Muscle of leg (tissue), 11 donors: ENCODE measurements around the gene CPN1. TPM values are rescaled to one million over a fixed set of nuclear protein-coding genes. Genes with fewer than 3 reads are reported as not detected.
"Not testable (repeated sequence)": the region's sequence is repeated elsewhere in the genome, so short reads cannot be mapped to it uniquely, and the experiment has no call there.

Experiments
- DNase-seq: peaks from one replicate; pipeline ENCODE4 v3.0.0; 2013
- H3K27ac ChIP-seq: one replicate; pipeline ENCODE4 v1.5.1; 2013; ENCODE audit warnings: mild to moderate bottlenecking, low read length, control low read depth
- H3K27me3 ChIP-seq: one replicate; pipeline ENCODE4 v1.6.1; 2013; ENCODE audit warnings: low read length; ENCODE audit not compliant: control insufficient read depth, insufficient read depth
- H3K36me3 ChIP-seq: one replicate; pipeline ENCODE4 v1.6.1; 2013; ENCODE audit warnings: low read length; ENCODE audit not compliant: control insufficient read depth, insufficient read depth
- H3K4me1 ChIP-seq: one replicate; pipeline ENCODE4 v1.6.1; 2013; ENCODE audit warnings: low read length; ENCODE audit not compliant: control insufficient read depth, insufficient read depth
- H3K4me3 ChIP-seq: one replicate; pipeline ENCODE4 v1.5.1; 2013; ENCODE audit warnings: low read length, control low read depth
- H3K9me3 ChIP-seq: replicated peaks from 2 replicates; pipeline ENCODE4 v1.6.1; 2013; ENCODE audit warnings: low read depth, low read length; ENCODE audit not compliant: control insufficient read depth
- WGBS: methylation state at CpG from one replicate; pipeline ENCODE4 v1.1.5; 2013; ENCODE audit warnings: missing lambda C conversion rate; ENCODE audit not compliant: insufficient coverage; 5-methylcytosine and 5-hydroxymethylcytosine counted together
- polyA plus RNA-seq, 8 donors: library from polyadenylated mRNA; unstranded; fragments of 120-200 nt; gene quantifications; one replicate each; pipeline versions ENCODE4 v1.2.1 to v1.2.3, GENCODE V29; 2013; ENCODE audit warnings: inconsistent platforms in 1 of 8, low replicate concordance in 1 of 8; ENCODE audit not compliant: insufficient read length in 8 of 8, insufficient read depth in 1 of 8
- total RNA-seq: library from RNA; stranded (reverse); fragments of 120-200 nt; gene quantifications from one replicate; pipeline ENCODE4 v1.2.4, GENCODE V29; 2013

CPN1 gene
- total and polyA plus RNA-seq, 9 donors: 0.08 to 0.26 (median 0.14) TPM; not detected in 5

GRCh38 chr10:100114976-100115770, 33.5 kb upstream of the CPN1 start:
- Histone ChIP-seq H3K27ac (no peak overlapping the region), H3K4me3 (no peak overlapping the region), H3K4me1 (peaks cover 6% of the 10 kb centered on the region), H3K27me3 (peaks cover 8% of the 10 kb centered on the region), H3K36me3 (no peaks in the 10 kb centered on the region), H3K9me3 (no peaks in the 10 kb centered on the region)
- DNase-seq: peak; percentile 39
- WGBS: 1% methylated on average over 26 of the region's 51 CpGs

- peaks cover 6% of the 10 kb centered on the region for H3K4me1 ChIP-seq
- H3K36me3 ChIP-seq: no peaks in the 10 kb centered on the region
- no peak for DNase-seq
- WGBS: 84% methylated on average over 13 of the region's 13 CpGs
- H3K9me3 ChIP-seq: no peaks in the 10 kb centered on the region
- H3K27me3 ChIP-seq: peaks cover 8% of the 10 kb centered on the region
- H3K4me3 ChIP-seq: no peak overlapping the region
- H3K27ac ChIP-seq: no peak overlapping the region
Measured at GRCh38 chr10:100114460-100114859, 32.8 kb upstream of the CPN1 start.

- peaks cover 5% of the 10 kb centered on the region for H3K27me3 ChIP-seq
- H3K36me3 ChIP-seq: no peaks in the 10 kb centered on the region
- no peak overlapping the region for H3K27ac ChIP-seq
- no peak overlapping the region for H3K4me3 ChIP-seq
- peaks cover 3% of the 10 kb centered on the region for H3K4me1 ChIP-seq
- no peaks in the 10 kb centered on the region for H3K9me3 ChIP-seq
- WGBS: no CpG with 5 or more reads among the region's 3 CpGs
- no peak for DNase-seq
Measured at GRCh38 chr10:100109670-100110069, 28.0 kb upstream of the CPN1 start.

- Histone ChIP-seq H3K9me3 (no peaks in the 10 kb centered on the region), H3K27me3 (peaks cover 2% of the 10 kb centered on the region), H3K27ac (no peak overlapping the region), H3K36me3 (no peaks in the 10 kb centered on the region), H3K4me3 (no peak overlapping the region), H3K4me1 (peaks cover 2% of the 10 kb centered on the region)
- 86% methylated on average over 5 of the region's 11 CpGs for WGBS
- DNase-seq: no peak
Measured at GRCh38 chr10:100106865-100107264, 25.2 kb upstream of the CPN1 start.

- Histone ChIP-seq H3K9me3 (no peaks in the 10 kb centered on the region), H3K36me3 (no peaks in the 10 kb centered on the region), H3K27ac (no peak overlapping the region), H3K27me3 (peaks cover 2% of the 10 kb centered on the region), H3K4me3 (no peak overlapping the region), H3K4me1 (no peaks in the 10 kb centered on the region)
- no peak for DNase-seq
- no CpG with 5 or more reads among the region's 5 CpGs for WGBS
Measured at GRCh38 chr10:100104300-100104699, 22.6 kb upstream of the CPN1 start.

GRCh38 chr10:100103581-100103980, 21.9 kb upstream of the CPN1 start:
- Histone ChIP-seq H3K4me3 (no peak overlapping the region), H3K4me1 (no peaks in the 10 kb centered on the region), H3K9me3 (no peaks in the 10 kb centered on the region), H3K36me3 (no peaks in the 10 kb centered on the region), H3K27me3 (no peaks in the 10 kb centered on the region), H3K27ac (no peak overlapping the region)
- WGBS: no CpG with 5 or more reads among the region's 5 CpGs
- DNase-seq: no peak

GRCh38 chr10:100101192-100102076, 19.8 kb upstream of the CPN1 start:
- WGBS: 36% methylated on average over 3 of the region's 6 CpGs
- H3K36me3 ChIP-seq: no peaks in the 10 kb centered on the region
- no peak overlapping the region for H3K4me3 ChIP-seq
- peaks cover 5% of the 10 kb centered on the region for H3K9me3 ChIP-seq
- DNase-seq: no peak
- H3K27me3 ChIP-seq: no peaks in the 10 kb centered on the region
- no peaks in the 10 kb centered on the region for H3K4me1 ChIP-seq
- no peak overlapping the region for H3K27ac ChIP-seq

GRCh38 chr10:100100651-100101184, 19.0 kb upstream of the CPN1 start:
- no peaks in the 10 kb centered on the region for H3K4me1 ChIP-seq
- WGBS: 57% methylated on average over 6 of the region's 6 CpGs
- H3K27ac ChIP-seq: no peak overlapping the region
- no peak for DNase-seq
- H3K27me3 ChIP-seq: no peaks in the 10 kb centered on the region
- H3K36me3 ChIP-seq: no peaks in the 10 kb centered on the region
- H3K9me3 ChIP-seq: peaks cover 5% of the 10 kb centered on the region
- H3K4me3 ChIP-seq: no peak overlapping the region

GRCh38 chr10:100089241-100089640, 7.6 kb upstream of the CPN1 start:
- Histone ChIP-seq H3K27ac (no peak overlapping the region), H3K9me3 (no peaks in the 10 kb centered on the region), H3K4me3 (no peak overlapping the region), H3K36me3 (no peaks in the 10 kb centered on the region), H3K4me1 (no peaks in the 10 kb centered on the region), H3K27me3 (no peaks in the 10 kb centered on the region)
- no peak for DNase-seq
- 75% methylated on average over 4 of the region's 6 CpGs for WGBS

GRCh38 chr10:100086708-100087107, 5.0 kb upstream of the CPN1 start:
- H3K4me3 ChIP-seq, H3K27ac ChIP-seq, H3K4me1 ChIP-seq, H3K9me3 ChIP-seq, H3K36me3 ChIP-seq, H3K27me3 ChIP-seq, DNase-seq: not testable (repeated sequence)
- WGBS: 90% methylated on average over 2 of the region's 5 CpGs
